Measurements from ENCODE around the gene PHF1.

- TF ChIP-seq CTCF (IDR thresholded peaks at IDR 0.05): peak in 4 of 6 experiments; percentile 27 to 54 (median 33)
- no peak for TF ChIP-seq POLR2A (IDR thresholded peaks at IDR 0.05)
Measured at GRCh38 chr6:33407132-33407718, 3.6 kb upstream of the PHF1 start.
